Fibroblast of peridontal ligament (primary cell): ENCODE results near the gene ITGA11.
A peak's percentile ranks its signal among the peaks of the same experiment; 100 is the strongest.

Source experiments
- DNase-seq: peaks from one replicate; pipeline ENCODE4 v3.0.0-alpha.2; 2010; ENCODE audit errors: extremely low read depth

Gene ITGA11

GRCh38 chr15:68289621-68290352 is 142.2 kb downstream of the ITGA11 start:
- no peak for DNase-seq

- DNase-seq, result no peak
Observed at GRCh38 chr15:68289057-68289456, 142.9 kb downstream of the ITGA11 start.

- no peak for DNase-seq
Observed at GRCh38 chr15:68286256-68286655, 145.7 kb downstream of the ITGA11 start.

GRCh38 chr15:68285259-68285980 is 146.5 kb downstream of the ITGA11 start:
- DNase-seq, result no peak

- DNase-seq, result no peak
Observed at GRCh38 chr15:68284616-68285258, 147.2 kb downstream of the ITGA11 start.

GRCh38 chr15:68283401-68283800 is 148.6 kb downstream of the ITGA11 start:
- no peak for DNase-seq

GRCh38 chr15:68281008-68281407 is 151.0 kb downstream of the ITGA11 start:
- no peak for DNase-seq

GRCh38 chr15:68279779-68280753 is 151.9 kb downstream of the ITGA11 start:
- no peak for DNase-seq

- peak; percentile 40 for DNase-seq
Observed at GRCh38 chr15:68278595-68279405, 153.2 kb downstream of the ITGA11 start.

- DNase-seq, result no peak
Observed at GRCh38 chr15:68278345-68278594, 153.7 kb downstream of the ITGA11 start.

- DNase-seq, result peak; percentile 91
Observed at GRCh38 chr15:68277603-68278344, 154.2 kb downstream of the ITGA11 start, which contains the start of gene FEM1B. TSS of gene FEM1B (plus strand) at chr15:68277745. CDS start at chr15:68278418, 673 bp downstream.

- DNase-seq, result peak; percentile 69
Observed at GRCh38 chr15:68277131-68277602, 154.8 kb downstream of the ITGA11 start.

GRCh38 chr15:68276668-68277067 is 155.3 kb downstream of the ITGA11 start:
- no peak for DNase-seq

- peak; percentile 55 for DNase-seq
Observed at GRCh38 chr15:68275165-68275746, 156.7 kb downstream of the ITGA11 start.

- DNase-seq, result no peak
Observed at GRCh38 chr15:68274201-68274848, 157.6 kb downstream of the ITGA11 start.

- DNase-seq, result peak; percentile 44
Observed at GRCh38 chr15:68272721-68273271, 159.2 kb downstream of the ITGA11 start.

- DNase-seq, result peak; percentile 53
Observed at GRCh38 chr15:68271854-68272471, 160.0 kb downstream of the ITGA11 start.

- no peak for DNase-seq
Observed at GRCh38 chr15:68268405-68268804, 163.6 kb downstream of the ITGA11 start.
